Measurements from ENCODE around the gene NCBP3.
"Not testable (repeated sequence)": the region's sequence is repeated elsewhere in the genome, so short reads cannot be mapped to it uniquely, and the experiment has no call there.

NCBP3 gene

GRCh38 chr17:3846437-3847164 lies 555 bp upstream of the NCBP3 start:
- H3K36me3 ChIP-seq (ENCODE audit: insufficient read depth, low read length) = peaks cover 5% of the 10 kb centered on the region; the same call in 1 of the 2 replicates
- H3K4me3 ChIP-seq (ENCODE audit: low read length, poor library complexity, severe bottlenecking) = peak overlapping the region; percentile 98

DNA sequence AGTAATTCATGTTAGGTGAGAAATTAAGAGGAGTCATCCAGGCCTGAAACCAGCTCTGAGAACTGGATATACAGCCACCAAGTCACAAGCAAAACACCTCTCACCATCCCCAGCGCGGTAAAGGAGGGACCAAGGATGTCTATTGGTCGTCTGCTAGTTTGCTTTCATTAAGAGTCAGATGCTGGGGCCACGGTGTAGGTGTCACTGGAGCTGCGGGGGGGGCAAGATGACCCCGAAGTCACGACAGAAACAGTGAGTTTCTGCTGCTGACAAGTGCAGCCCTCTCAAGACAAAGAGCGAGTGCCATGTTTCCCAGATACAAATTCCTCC lies 790 bp downstream of the NCBP3 start:
- Histone ChIP-seq H3F3A (ENCODE audit: low read depth) (no peaks in the 10 kb centered on the region), H3K36me3 (ENCODE audit: insufficient read depth, low read length) (peaks cover 10% of the 10 kb centered on the region; the same call in 1 of the 2 replicates), H2AFZ (ENCODE audit: low read length) (peak overlapping the region; percentile 99), H3K27me3 (ENCODE audit: insufficient read depth, low read length, poor library complexity, severe bottlenecking) (no peaks in the 10 kb centered on the region), H3K4me3 (ENCODE audit: low read length, poor library complexity, severe bottlenecking) (peak overlapping the region; percentile 98), H4K20me1 (ENCODE audit: insufficient read depth, low read length, poor library complexity, severe bottlenecking) (peaks cover 32% of the 10 kb centered on the region), H3K9me3 (ENCODE audit: insufficient read depth, low read depth, low read length) (no peaks in the 10 kb centered on the region), H3K4me1 (ENCODE audit: insufficient read depth, low read length, poor library complexity, severe bottlenecking) (peaks cover 40% of the 10 kb centered on the region), H3K79me2 (ENCODE audit: insufficient read depth, low read length) (peaks cover 56% of the 10 kb centered on the region), H3K9ac (ENCODE audit: low read depth, low read length, poor library complexity, severe bottlenecking) (peak overlapping the region; percentile 95), H3K4me2 (ENCODE audit: low read depth, low read length, poor library complexity, severe bottlenecking) (peak overlapping the region; percentile 90), H3K9me2 (replicated peaks; ENCODE audit: low read depth, low read length) (no peaks in the 10 kb centered on the region)
- TF ChIP-seq CTCF (conservative IDR thresholded peaks at IDR 0.05; ENCODE audit: low read length) (no peak), EZH2phosphoT487 (IDR thresholded peaks at IDR 0.05; ENCODE audit: borderline replicate concordance) (no peak)

More at GRCh38 chr17:3846437-3847164, 555 bp upstream of the NCBP3 start:
- Histone ChIP-seq H3K9me3 (ENCODE audit: insufficient read depth, low read depth, low read length) (no peaks in the 10 kb centered on the region), H3K9me2 (replicated peaks; ENCODE audit: low read depth, low read length) (no peaks in the 10 kb centered on the region), H3K4me2 (ENCODE audit: low read depth, low read length, poor library complexity, severe bottlenecking) (peak overlapping the region; percentile 87), H3K9ac (ENCODE audit: low read depth, low read length, poor library complexity, severe bottlenecking) (peak overlapping the region; percentile 11), H2AFZ (ENCODE audit: low read length) (peak overlapping the region; percentile 61), H3K79me2 (ENCODE audit: insufficient read depth, low read length) (peaks cover 43% of the 10 kb centered on the region), H3K27me3 (ENCODE audit: insufficient read depth, low read length, poor library complexity, severe bottlenecking) (no peaks in the 10 kb centered on the region), H3K4me1 (ENCODE audit: insufficient read depth, low read length, poor library complexity, severe bottlenecking) (peaks cover 31% of the 10 kb centered on the region), H3F3A (ENCODE audit: low read depth) (no peaks in the 10 kb centered on the region), H4K20me1 (ENCODE audit: insufficient read depth, low read length, poor library complexity, severe bottlenecking) (peaks cover 27% of the 10 kb centered on the region)
- TF ChIP-seq EZH2phosphoT487 (IDR thresholded peaks at IDR 0.05; ENCODE audit: borderline replicate concordance) (no peak), CTCF (conservative IDR thresholded peaks at IDR 0.05; ENCODE audit: low read length) (no peak)

GRCh38 chr17:3844556-3844955 lies 1.5 kb downstream of the NCBP3 start:
- not testable (repeated sequence) for H3K27me3 ChIP-seq (ENCODE audit: insufficient read depth, low read length, poor library complexity, severe bottlenecking)
- peak overlapping the region; percentile 95 for H3K9ac ChIP-seq (ENCODE audit: low read depth, low read length, poor library complexity, severe bottlenecking)
- H3K4me3 ChIP-seq (ENCODE audit: low read length, poor library complexity, severe bottlenecking) = peak overlapping the region; percentile 98

More at GRCh38 chr17:3844556-3844955, 1.5 kb downstream of the NCBP3 start:
- Histone ChIP-seq H4K20me1 (ENCODE audit: insufficient read depth, low read length, poor library complexity, severe bottlenecking) (peaks cover 33% of the 10 kb centered on the region), H3K4me2 (ENCODE audit: low read depth, low read length, poor library complexity, severe bottlenecking) (peak overlapping the region; percentile 90), H3K36me3 (ENCODE audit: insufficient read depth, low read length) (peaks cover 17% of the 10 kb centered on the region; the same call in 1 of the 2 replicates), H3K4me1 (ENCODE audit: insufficient read depth, low read length, poor library complexity, severe bottlenecking) (peaks cover 40% of the 10 kb centered on the region), H3K79me2 (ENCODE audit: insufficient read depth, low read length) (peaks cover 61% of the 10 kb centered on the region)
- H2AFZ ChIP-seq (ENCODE audit: low read length); H3K9me2 ChIP-seq (replicated peaks; ENCODE audit: low read depth, low read length); H3K9me3 ChIP-seq (ENCODE audit: insufficient read depth, low read depth, low read length); H3F3A ChIP-seq (ENCODE audit: low read depth): not testable (repeated sequence)
